Measurements from ENCODE around the gene AZIN2. TPM values are rescaled to one million over a fixed set of nuclear protein-coding genes. Genes with fewer than 3 reads are reported as not detected.
"Not testable (repeated sequence)": the region's sequence is repeated elsewhere in the genome, so short reads cannot be mapped to it uniquely, and the experiment has no call there.

Gene AZIN2
- total RNA-seq, 1 donor from 2014 or later, result 11.8 TPM

- FAIRE-seq (no peak), DNase-seq (ENCODE audit: low spot score in 2 of 2) (no peak)
Measured at GRCh38 chr1:33123266-33123665, 42.3 kb downstream of the AZIN2 start.

GRCh38 chr1:33124647-33125046 lies 43.7 kb downstream of the AZIN2 start:
- not testable (repeated sequence) for FAIRE-seq; DNase-seq (ENCODE audit: low spot score in 2 of 2)

- DNase-seq (ENCODE audit: low spot score in 2 of 2) (no peak), FAIRE-seq (no peak)
Measured at GRCh38 chr1:33126411-33127000, 45.6 kb downstream of the AZIN2 start.

GRCh38 chr1:33127001-33127823 lies 46.3 kb downstream of the AZIN2 start:
- FAIRE-seq (peak; percentile 88), DNase-seq (ENCODE audit: low spot score in 2 of 2) (peak; percentile 77 to 93)

- DNase-seq (ENCODE audit: low spot score in 2 of 2) (no peak), FAIRE-seq (no peak)
Measured at GRCh38 chr1:33128781-33129180, 47.8 kb downstream of the AZIN2 start.

- no peak for DNase-seq (ENCODE audit: low spot score in 2 of 2)
- FAIRE-seq, result no peak
Measured at GRCh38 chr1:33130297-33130696, 49.3 kb downstream of the AZIN2 start.

GRCh38 chr1:33131191-33131590 lies 50.2 kb downstream of the AZIN2 start:
- no peak for FAIRE-seq
- no peak for DNase-seq (ENCODE audit: low spot score in 2 of 2)

- DNase-seq (ENCODE audit: low spot score in 2 of 2) (no peak), FAIRE-seq (no peak)
Measured at GRCh38 chr1:33132549-33132948, 51.6 kb downstream of the AZIN2 start.

- DNase-seq (ENCODE audit: low spot score in 2 of 2) (no peak), FAIRE-seq (no peak)
Measured at GRCh38 chr1:33133478-33134105, 52.6 kb downstream of the AZIN2 start.

- FAIRE-seq; DNase-seq (ENCODE audit: low spot score in 2 of 2): not testable (repeated sequence)
Measured at GRCh38 chr1:33136041-33136440, 55.1 kb downstream of the AZIN2 start.

GRCh38 chr1:33137800-33138199 lies 56.8 kb downstream of the AZIN2 start:
- FAIRE-seq (no peak), DNase-seq (ENCODE audit: low spot score in 2 of 2) (no peak)

- DNase-seq (ENCODE audit: low spot score in 2 of 2) (no peak), FAIRE-seq (no peak)
Measured at GRCh38 chr1:33140153-33141149, 59.5 kb downstream of the AZIN2 start.

GRCh38 chr1:33141216-33141615 lies 60.3 kb downstream of the AZIN2 start:
- FAIRE-seq (no peak), DNase-seq (ENCODE audit: low spot score in 2 of 2) (no peak)

- no peak for FAIRE-seq
- no peak for DNase-seq (ENCODE audit: low spot score in 2 of 2)
Measured at GRCh38 chr1:33141781-33142180, 60.8 kb downstream of the AZIN2 start.

- DNase-seq (ENCODE audit: low spot score in 2 of 2) (no peak), FAIRE-seq (no peak)
Measured at GRCh38 chr1:33142483-33143064, 61.6 kb downstream of the AZIN2 start.

GRCh38 chr1:33143176-33143575 lies 62.2 kb downstream of the AZIN2 start:
- FAIRE-seq (no peak), DNase-seq (ENCODE audit: low spot score in 2 of 2) (no peak)

GRCh38 chr1:33143698-33144097 lies 62.7 kb downstream of the AZIN2 start:
- FAIRE-seq (no peak), DNase-seq (ENCODE audit: low spot score in 2 of 2) (no peak)

- FAIRE-seq (no peak), DNase-seq (ENCODE audit: low spot score in 2 of 2) (no peak)
Measured at GRCh38 chr1:33146003-33146402, 65.0 kb downstream of the AZIN2 start.

- FAIRE-seq, result no peak
- DNase-seq (ENCODE audit: low spot score in 2 of 2), result no peak
Measured at GRCh38 chr1:33147275-33147996, 66.5 kb downstream of the AZIN2 start.
